OCI-LY7 (cell line): Measurements from ENCODE around the gene SLC25A1. TPM values are rescaled to one million over a fixed set of nuclear protein-coding genes. Genes with fewer than 3 reads are reported as not detected.
A peak's percentile ranks its signal among the peaks of the same experiment; 100 is the strongest.

Experiments used
- BruUV-seq: library from RNA; stranded (reverse); fragments of 400-500 nt; replicated peaks from 2 replicates; lab custom pipeline; 2021; lab: Mats Ljungman, UMichigan
- CTCF ChIA-PET: fragments of 300-600 bp; sonication (Branson Sonifier 250); formaldehyde crosslinking; loops from one replicate; lab custom pipeline; 2022; ENCODE audit warnings: antibody characterized with exemption; ENCODE audit not compliant: unreplicated experiment; lab: Charles Lee
- POLR2A ChIA-PET: fragments of 300-600 bp; sonication (Branson Sonifier 250); formaldehyde crosslinking; loops from one replicate; lab custom pipeline; 2022; ENCODE audit warnings: antibody characterized with exemption; lab: Charles Lee
- DNase-seq: peaks from one replicate; pipeline ENCODE4 v3.0.0-alpha.2; 2015; ENCODE audit warnings: low spot score
- H2AFZ ChIP-seq: fragments of 200-600 bp; sonication (generic), shearing (Covaris generic); 2 replicates; pipeline ENCODE4 v1.6.1; 2014; ENCODE audit warnings: mild to moderate bottlenecking, antibody characterized with exemption, low read length, moderate library complexity
- H3K27ac ChIP-seq: fragments of 200-600 bp; sonication (generic); 2 replicates; pipeline ENCODE4 v1.5.1; 2014; ENCODE audit warnings: mixed run types, low read depth, mild to moderate bottlenecking, moderate library complexity, low read length, inconsistent platforms; ENCODE audit not compliant: poor library complexity, severe bottlenecking
- H3K36me3 ChIP-seq: fragments of 200-600 bp; sonication (generic); 2 replicates; pipeline ENCODE4 v1.6.1; 2014; ENCODE audit warnings: mild to moderate bottlenecking, antibody characterized with exemption, low read length, moderate library complexity, mixed read lengths; ENCODE audit not compliant: insufficient read depth
- H3K4me1 ChIP-seq: fragments of 200-600 bp; sonication (generic); 2 replicates; pipeline ENCODE4 v1.5.1; 2014; ENCODE audit warnings: mild to moderate bottlenecking, low read length; ENCODE audit not compliant: insufficient read depth, poor library complexity, severe bottlenecking
- H3K4me2 ChIP-seq: fragments of 200-600 bp; sonication (generic); 2 replicates; pipeline ENCODE4 v1.6.1; 2014; ENCODE audit warnings: mild to moderate bottlenecking, low read length
- H3K4me3 ChIP-seq: fragments of 200-600 bp; sonication (generic); 2 replicates; pipeline ENCODE4 v1.5.1; 2014; ENCODE audit warnings: mild to moderate bottlenecking, low read depth, low read length; ENCODE audit not compliant: poor library complexity, severe bottlenecking
- H3K79me2 ChIP-seq: fragments of 200-600 bp; sonication (generic); 2 replicates; pipeline ENCODE4 v1.6.1; 2016; ENCODE audit warnings: low read depth, mild to moderate bottlenecking, low read length, moderate library complexity, mixed read lengths; ENCODE audit not compliant: insufficient read depth
- H3K9me2 ChIP-seq: fragments of 200-600 bp; sonication (generic); 2 replicates; pipeline ENCODE4 v1.6.1; 2016; ENCODE audit warnings: mild to moderate bottlenecking, low read length, mixed read lengths; ENCODE audit not compliant: insufficient read depth
- H3K9me3 ChIP-seq: fragments of 200-600 bp; sonication (generic); 2 replicates; pipeline ENCODE4 v1.6.1; 2014; ENCODE audit warnings: mild to moderate bottlenecking, mixed run types, low read length, mixed read lengths
- H4K20me1 ChIP-seq: fragments of 200-600 bp; sonication (generic); 2 replicates; pipeline ENCODE4 v1.6.1; 2014; ENCODE audit warnings: mild to moderate bottlenecking, antibody characterized with exemption, low read length, moderate library complexity, mixed read lengths; ENCODE audit not compliant: insufficient read depth
- EZH2phosphoT487 ChIP-seq: fragments of 200-600 bp; sonication (generic); IDR thresholded peaks from 2 replicates; pipeline ENCODE4 v1.6.1; 2018; ENCODE audit warnings: low read depth, borderline replicate concordance, mild to moderate bottlenecking, mixed run types, antibody characterized with exemption, low read length, moderate library complexity, mixed read lengths
- intact Hi-C: fragments of 100-400 bp; cut with micrococcal nuclease; formaldehyde crosslinking; loops from one replicate; pipeline ENCODE4 v1.10.0; 2022; ENCODE audit not compliant: unreplicated experiment
- total RNA-seq, 2 experiments: library from RNA; depleted of rRNA in 1 of 2; stranded (reverse); fragments of >200 nt in 1 of 2; shearing (Covaris generic) in 1 of 2; gene quantifications; 2 replicates each; pipeline ENCODE4 v1.2.3, GENCODE V29; 2014 to 2022
- TF ChIP-seq, protein P1 (sequence below): fragments of 200-600 bp; sonication (generic); conservative IDR thresholded peaks from 2 replicates; pipeline ENCODE4 v1.5.1; 2014; ENCODE audit warnings: mild to moderate bottlenecking, antibody characterized with exemption, low read length, moderate library complexity, mixed read lengths

The SLC25A1 gene
- total RNA-seq, 2 experiments from 2014 or later, result 59.5 to 117 TPM

GRCh38 chr22:19168088-19168890 lies 10.2 kb downstream of the SLC25A1 start:
- no peaks in the 10 kb centered on the region for H3K36me3 ChIP-seq
- peaks cover 17% of the 10 kb centered on the region for H3K79me2 ChIP-seq
- no peaks in the 10 kb centered on the region for H3K9me3 ChIP-seq
- no TSS peak for BruUV-seq
- peaks cover 11% of the 10 kb centered on the region for H3K4me1 ChIP-seq
- no peak for DNase-seq
- H2AFZ ChIP-seq, result no peak overlapping the region
- ChIA-PET POLR2A (no interaction called here), CTCF (no interaction called here)
- no peak overlapping the region for H3K4me2 ChIP-seq
- H3K9me2 ChIP-seq, result no peaks in the 10 kb centered on the region
- intact Hi-C loops, result no loop called here
- 0 out of 2 replicates have a peak, but pooled peaks cover 5% of the 10 kb centered on the region for H4K20me1 ChIP-seq
- H3K4me3 ChIP-seq, result no peak overlapping the region
- no peak overlapping the region for H3K27ac ChIP-seq
- no peak for TF ChIP-seq EZH2phosphoT487
- TF ChIP-seq, protein P1, sequence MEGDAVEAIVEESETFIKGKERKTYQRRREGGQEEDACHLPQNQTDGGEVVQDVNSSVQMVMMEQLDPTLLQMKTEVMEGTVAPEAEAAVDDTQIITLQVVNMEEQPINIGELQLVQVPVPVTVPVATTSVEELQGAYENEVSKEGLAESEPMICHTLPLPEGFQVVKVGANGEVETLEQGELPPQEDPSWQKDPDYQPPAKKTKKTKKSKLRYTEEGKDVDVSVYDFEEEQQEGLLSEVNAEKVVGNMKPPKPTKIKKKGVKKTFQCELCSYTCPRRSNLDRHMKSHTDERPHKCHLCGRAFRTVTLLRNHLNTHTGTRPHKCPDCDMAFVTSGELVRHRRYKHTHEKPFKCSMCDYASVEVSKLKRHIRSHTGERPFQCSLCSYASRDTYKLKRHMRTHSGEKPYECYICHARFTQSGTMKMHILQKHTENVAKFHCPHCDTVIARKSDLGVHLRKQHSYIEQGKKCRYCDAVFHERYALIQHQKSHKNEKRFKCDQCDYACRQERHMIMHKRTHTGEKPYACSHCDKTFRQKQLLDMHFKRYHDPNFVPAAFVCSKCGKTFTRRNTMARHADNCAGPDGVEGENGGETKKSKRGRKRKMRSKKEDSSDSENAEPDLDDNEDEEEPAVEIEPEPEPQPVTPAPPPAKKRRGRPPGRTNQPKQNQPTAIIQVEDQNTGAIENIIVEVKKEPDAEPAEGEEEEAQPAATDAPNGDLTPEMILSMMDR, result 0 out of 2 replicates have a peak, but pooled peaks have one; percentile 11

- no peak for TF ChIP-seq EZH2phosphoT487
- TF ChIP-seq, protein P1, result no peak
- intact Hi-C loops, result no loop called here
- CTCF ChIA-PET, result no interaction called here
- no peaks in the 10 kb centered on the region for H3K9me2 ChIP-seq
- 0 out of 2 replicates have a peak, but pooled peaks cover 1% of the 10 kb centered on the region for H4K20me1 ChIP-seq
- H3K4me2 ChIP-seq, result no peak overlapping the region
- no peak overlapping the region for H3K27ac ChIP-seq
- H2AFZ ChIP-seq, result no peak overlapping the region
- no TSS peak for BruUV-seq
- H3K9me3 ChIP-seq, result no peaks in the 10 kb centered on the region
- peaks cover 6% of the 10 kb centered on the region for H3K4me1 ChIP-seq
- no peaks in the 10 kb centered on the region for H3K36me3 ChIP-seq
- POLR2A ChIA-PET, result interaction anchor here (0.8 to 1.0 kb wide), 2 partner anchors 20 to 34 kb away, joined by 3 read pairs; no protein-coding TSS in a partner anchor
- H3K79me2 ChIP-seq, result peaks cover 7% of the 10 kb centered on the region
- no peak for DNase-seq
- H3K4me3 ChIP-seq, result no peak overlapping the region
Measured at GRCh38 chr22:19167106-19167869, 11.2 kb downstream of the SLC25A1 start.
